ENCODE results near the gene KY.
A peak's percentile ranks its signal among the peaks of the same experiment; 100 is the strongest.

KY gene

DNA sequence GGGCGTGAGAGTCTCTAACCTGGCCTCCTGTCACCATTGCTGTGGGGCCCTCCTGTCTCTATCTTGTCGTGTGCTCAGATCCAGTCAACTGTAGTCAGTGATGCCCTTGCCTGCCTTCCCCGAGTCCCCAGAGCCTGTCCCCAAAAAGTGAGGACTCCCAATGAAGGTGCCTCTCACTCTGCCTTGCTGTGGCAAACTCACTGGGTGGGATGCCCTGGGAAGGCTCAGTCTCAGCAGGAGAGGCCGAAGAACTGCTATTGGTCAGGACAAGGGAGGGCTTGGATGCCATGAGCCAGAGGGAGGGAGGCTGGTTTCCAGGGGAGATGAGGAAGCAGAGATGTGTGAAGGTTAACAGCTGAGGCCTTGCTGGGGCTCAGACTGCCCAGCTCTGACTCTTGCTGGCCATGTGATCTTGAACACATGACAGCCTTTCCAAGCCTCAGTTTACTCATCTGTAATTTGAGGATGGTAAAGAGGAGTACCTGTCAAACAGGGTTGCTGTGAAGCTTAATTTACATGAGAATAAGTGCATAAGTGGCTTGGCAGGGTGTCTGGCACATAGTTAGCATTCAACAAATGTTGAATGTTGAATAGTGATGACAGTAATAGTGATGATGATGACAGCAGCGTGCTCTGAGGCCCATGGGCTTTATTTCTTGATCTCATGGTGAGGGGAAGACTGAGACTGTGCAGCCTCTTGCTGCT lies 8.2 kb downstream of the KY start:
- no peak for DNase-seq

GRCh38 chr3:134641671-134642300 lies 9.0 kb downstream of the KY start:
- DNase-seq: no peak

DNA sequence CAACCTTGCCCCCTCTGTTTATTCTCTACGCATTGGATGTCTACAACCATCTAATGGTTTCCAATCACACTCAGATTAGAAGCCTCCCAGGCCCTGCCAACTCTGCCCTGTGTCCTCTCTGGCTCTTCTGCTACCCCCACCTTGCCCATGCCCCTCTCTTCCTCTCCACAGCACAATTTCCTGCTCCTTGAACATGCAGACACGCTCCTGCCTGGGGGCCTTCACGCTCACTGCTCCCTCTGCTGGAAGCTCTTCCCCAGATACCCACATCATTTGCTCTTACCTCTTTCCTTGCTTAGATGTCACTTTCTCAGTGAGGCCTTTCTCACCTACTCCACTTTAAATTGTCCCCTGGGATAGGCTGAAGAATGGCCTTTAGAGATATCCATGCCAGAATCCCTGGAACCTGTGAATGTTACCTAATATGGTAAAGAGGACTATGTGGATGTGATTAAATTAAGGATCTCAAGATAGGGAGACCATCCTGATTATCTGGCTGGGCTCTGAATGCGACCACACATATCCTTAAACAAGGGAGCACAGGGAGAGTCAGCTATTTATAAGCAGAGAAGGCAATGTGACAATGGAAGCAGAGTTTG lies 9.9 kb downstream of the KY start:
- DNase-seq: peak; percentile 5

DNA sequence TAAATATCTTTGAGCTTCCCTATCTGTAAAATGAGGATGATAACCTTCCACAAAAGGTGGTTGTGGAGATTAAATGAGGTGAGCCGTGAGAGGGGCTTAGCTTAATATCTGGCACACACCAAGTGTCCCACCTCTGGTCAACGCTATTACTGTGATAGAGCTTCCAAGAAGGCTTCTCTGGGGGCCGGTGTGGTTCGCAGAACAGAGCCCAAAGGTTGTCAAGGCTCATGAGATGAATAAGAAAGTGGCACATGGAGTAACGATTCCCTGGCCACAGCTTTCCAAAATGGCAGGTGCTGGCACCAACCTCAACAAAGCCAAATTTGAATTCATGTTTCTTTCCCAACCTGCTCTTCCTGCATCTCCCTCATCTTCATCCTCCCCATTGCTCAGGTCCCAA lies 10.4 kb downstream of the KY start:
- no peak for DNase-seq

DNA sequence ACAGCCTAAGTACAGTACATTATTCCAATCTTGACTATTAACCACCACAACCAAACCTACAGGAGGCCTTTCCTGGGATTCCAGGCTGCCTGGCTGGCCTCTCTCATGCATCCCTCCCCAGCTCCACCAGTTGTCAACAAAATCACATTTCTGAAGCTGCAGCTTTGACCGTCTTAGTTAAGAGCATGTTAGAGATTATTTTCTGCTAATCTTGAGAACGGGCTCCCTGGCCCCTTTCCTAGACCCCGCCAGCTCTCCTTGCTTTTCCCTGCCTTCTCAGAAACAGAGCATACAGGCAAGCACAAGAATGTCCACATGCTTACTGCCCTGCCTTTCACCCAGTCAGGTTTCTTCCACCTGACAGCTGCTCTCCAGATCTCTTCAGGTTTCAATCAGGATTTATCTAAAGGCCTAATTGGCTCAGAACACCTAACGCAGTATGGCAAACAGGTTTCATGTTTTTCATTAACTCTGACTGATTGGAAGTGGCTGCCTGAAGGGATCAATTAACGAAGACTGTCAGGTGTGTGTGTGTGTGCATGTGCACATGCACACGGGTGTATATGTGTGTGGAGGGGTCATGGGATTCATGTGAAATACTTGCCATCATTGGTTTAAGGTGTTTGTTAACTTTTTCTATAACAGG lies 12.3 kb downstream of the KY start:
- no peak for DNase-seq

DNA sequence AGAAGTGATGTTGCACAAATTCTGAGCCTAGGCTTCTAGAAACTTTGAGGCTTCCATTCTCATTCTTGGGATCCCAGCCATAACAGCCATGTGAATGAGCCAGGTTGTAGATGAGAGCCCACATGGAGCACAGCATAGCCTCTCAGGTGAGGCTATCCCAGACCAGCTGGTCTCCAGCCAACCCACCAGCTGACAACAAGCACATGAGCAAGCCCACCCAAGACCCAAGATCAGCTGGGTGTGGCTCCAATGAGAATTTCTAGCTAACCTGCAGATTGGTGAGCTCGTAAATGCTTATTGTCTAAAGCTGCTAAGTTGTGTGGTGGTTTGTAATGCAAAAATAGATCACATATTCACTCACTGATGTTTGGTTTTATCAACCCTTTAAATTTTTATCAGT lies 14.4 kb downstream of the KY start:
- no peak for DNase-seq

- DNase-seq: no peak
Observed at GRCh38 chr3:134630506-134630905, 20.3 kb downstream of the KY start.

- no peak for DNase-seq
Observed at GRCh38 chr3:134628884-134629283, 21.9 kb downstream of the KY start.

- no peak for DNase-seq
Observed at GRCh38 chr3:134627831-134628230, 23.0 kb downstream of the KY start.

GRCh38 chr3:134625885-134626741 lies 24.7 kb downstream of the KY start:
- no peak for DNase-seq

- DNase-seq: no peak
Observed at GRCh38 chr3:134625462-134625861, 25.4 kb downstream of the KY start.

DNA sequence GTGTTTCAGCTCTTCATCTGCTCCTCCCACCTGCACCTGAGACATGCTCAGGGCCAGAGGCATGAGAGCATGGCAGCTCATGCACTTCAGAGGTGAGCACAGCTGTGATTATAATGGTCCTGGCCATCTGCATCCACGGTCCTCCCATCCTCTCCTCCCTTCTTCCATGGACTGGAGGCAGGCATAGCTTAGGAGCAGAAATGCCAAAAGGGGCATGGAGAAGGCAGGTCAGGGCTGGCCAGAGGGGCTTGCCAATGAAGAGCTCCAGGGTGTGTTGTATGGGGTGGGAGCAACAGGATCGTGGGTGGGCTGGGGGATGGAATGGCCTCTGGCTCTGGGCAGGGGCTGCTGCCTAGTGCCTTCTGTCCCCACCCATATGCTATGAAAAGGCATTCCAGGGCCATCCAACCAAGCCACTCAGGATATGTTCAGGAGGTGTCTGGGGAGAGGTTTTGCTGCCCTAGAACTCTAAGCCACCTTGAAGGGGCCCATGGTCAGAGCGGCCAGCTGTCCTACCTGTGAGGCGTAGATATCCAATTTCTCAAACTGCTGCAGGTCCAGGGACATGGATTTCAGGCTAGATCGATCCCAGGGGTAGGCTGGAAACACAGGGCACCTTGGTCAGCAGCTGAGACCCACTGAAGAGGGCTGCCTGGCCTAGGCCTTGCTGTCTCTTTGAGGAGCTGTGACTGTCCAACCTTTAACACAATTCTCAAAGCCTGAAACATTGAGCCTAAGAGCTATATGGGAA lies 26.1 kb downstream of the KY start:
- DNase-seq: no peak

GRCh38 chr3:134623615-134624245 lies 27.1 kb downstream of the KY start:
- no peak for DNase-seq

- DNase-seq: no peak
Observed at GRCh38 chr3:134622806-134623365, 27.9 kb downstream of the KY start.

DNA sequence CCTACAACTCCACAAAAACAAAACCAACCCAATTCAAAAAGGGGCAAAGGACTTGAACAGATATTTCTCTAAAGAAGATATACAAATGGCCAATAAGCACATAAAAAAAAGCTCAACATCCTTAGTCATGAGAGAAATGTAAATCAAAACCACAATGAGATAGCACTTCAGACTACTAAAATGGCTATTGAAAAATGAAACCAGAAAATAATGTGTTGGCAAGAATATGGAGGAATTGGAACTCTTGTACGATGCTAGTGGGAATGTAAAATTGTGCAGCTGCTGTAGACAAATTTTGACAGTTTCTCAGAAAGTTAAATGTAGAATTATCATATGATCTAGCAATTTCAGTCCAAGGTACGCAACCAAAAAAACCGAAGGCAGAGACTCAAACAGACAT lies 29.0 kb downstream of the KY start:
- DNase-seq: no peak

DNA sequence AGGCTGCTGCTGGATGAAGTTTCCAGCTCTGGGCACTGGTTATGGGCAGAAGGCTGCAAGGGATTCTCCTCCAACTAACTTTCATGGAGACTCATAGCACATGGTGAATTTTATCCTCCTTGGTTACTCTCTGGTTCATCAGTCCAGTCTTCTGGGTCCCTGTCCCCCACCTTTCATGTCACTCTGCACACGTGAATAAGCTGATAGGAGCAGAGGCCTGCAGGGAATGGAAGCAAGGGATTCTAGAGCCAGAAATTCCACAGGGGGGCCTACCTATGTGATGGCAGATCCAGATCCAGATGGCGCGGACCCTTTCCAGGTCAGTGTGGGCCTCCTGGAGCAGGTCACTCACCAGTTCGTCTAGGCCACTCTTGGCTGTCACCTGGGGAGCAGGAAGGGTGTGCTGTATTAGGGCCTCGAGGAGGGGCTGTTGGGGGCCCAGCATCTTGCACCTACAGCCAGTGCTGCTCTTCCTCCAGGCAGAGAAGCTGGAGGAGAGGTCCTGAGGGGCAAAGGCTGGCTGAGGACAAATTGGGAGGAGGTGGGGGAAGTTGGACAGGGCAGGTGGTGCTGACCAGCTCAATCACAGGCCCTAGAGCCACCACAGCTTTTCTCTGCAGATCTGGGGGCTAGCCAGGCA lies 30.2 kb downstream of the KY start:
- no peak for DNase-seq

DNA sequence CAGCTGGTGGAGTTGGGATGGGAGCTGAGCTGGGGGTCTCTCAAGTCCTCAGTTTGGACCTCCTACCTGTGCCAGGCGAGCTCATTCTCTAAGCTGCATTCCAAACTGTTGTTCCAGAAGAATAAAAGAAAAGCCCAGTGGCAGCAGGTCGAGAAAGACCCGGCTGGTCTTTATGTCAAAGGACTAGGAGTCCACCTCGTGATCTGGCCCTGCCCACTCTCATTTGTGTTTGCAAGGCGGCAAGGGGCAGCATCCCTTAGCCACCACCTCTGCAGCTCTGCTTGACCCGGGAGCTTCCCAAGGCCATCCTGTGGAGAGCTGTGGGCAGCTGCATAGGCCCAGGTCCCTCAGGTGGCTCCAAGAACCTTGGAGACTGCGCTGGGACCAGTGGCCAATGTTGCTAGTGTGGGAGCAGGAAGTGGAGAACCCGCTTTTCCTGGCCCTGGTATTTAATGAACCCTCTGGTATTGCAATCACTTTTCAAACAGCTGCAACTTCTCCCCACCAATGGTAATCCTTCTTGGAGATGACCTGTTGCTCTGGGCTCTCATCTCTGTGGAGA lies 30.9 kb downstream of the KY start:
- DNase-seq: no peak

DNA sequence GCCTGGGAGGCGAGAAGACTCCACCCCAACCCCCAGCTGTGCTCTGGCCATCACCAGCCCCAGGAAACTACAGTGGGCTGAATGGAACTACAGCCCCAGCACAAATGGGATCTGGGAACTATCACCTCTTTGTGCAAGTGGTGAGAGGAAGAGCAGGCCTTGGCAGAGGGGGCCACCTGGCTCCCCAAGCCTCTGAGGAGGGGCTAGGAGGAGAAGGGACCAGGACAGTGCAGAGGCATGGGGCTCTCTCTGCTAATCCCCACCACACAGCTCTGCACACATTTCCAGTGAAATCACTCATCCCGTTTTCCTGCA lies 31.6 kb downstream of the KY start:
- no peak for DNase-seq

DNA sequence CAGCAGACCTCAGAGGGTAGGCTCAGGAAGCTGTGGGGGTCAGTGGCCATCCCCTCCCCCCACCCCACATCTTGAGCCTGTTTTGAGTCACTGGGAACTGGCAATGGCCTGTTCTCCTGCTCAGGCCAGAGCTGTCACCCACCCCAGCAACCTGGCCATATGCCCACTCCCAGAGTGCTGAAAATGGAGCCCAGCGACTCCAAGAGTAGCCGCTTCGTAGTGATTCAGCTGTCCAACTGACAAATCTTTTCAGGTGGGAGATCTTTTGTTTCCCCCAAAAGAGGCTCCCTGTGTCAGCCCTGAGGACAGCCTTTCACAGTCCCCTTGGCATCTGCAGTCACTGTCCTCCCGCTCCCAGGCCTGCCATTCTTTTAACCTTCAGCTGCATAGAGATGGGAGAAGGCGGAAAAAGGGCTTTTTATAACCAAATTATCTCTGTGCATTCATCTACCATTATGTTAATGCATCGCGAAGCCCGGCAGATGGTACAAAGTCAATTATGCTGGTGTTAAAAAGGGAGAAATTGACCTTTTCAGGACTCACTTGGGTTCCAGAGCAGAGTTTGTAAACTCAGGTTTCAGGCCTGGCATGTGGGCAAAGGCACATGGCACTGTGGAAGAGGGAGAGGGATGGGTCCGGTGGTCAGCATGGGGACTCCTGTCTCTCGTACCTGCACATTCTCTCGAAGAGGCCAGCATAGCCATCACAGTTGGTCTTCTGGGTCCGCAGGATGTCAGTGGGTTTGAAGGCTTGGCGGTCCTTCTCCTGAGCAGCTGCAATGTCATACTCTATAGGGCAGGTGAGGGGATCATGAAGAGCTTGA lies 32.1 kb downstream of the KY start:
- DNase-seq: no peak
